HL-60/S4 treated with phorbol 12-myristate 13-acetate at 8.2 ng/mL for 4 days and 3 days (cell line): ENCODE results near the gene CSK.

ENCODE experiments used
- in situ Hi-C: fragments of 300-500 bp; cut with MboI; formaldehyde crosslinking; loops from 2 replicates; pipeline ENCODE4 v1.15.0; 2022; ENCODE audit warnings: low sequenced_read_pairs

Gene CSK

DNA sequence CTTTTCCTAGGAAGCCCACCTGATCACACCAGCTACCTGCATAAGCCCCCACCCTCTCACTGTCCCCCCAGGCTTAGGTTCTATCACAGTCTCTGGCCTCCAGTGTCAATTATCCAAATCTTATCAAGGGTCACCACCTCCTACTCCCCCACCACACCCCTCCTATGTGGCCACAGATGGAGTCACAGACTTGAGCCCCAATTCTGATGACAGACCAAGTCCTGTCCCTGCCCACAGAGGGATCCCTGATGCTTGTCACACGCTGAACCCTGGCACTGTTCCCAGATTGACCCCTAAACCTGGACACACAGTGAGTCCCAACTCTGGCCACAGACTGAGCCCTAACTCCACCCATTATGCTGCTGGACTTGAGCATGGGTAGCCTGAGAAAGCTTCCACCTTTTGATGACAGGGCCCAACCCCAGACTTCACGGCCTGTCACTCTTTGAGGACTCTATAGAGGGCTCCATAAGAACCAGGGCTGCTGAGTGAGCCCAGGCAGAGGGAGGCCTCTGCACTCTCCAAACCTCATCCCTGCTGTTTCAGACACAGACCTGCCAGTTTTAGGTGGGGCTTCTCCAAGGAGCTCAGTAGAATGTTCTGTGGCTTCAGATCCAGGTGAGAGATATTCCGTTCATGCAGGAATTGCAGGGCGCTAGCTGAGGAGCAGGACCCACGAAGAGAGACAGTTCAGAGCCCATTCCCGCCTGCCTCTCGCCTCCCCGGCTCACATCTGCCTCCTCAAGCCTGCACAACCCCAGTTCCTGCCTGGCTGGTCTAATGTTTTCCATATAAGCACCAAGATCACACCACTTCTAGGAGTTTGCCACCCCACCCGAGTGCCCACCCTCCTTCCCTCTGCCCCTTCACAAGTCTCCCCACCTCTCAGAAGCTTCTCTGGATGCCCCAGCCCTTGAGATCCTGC lies 59.2 kb downstream of the CSK start:
- in situ Hi-C loops: no loop called here

DNA sequence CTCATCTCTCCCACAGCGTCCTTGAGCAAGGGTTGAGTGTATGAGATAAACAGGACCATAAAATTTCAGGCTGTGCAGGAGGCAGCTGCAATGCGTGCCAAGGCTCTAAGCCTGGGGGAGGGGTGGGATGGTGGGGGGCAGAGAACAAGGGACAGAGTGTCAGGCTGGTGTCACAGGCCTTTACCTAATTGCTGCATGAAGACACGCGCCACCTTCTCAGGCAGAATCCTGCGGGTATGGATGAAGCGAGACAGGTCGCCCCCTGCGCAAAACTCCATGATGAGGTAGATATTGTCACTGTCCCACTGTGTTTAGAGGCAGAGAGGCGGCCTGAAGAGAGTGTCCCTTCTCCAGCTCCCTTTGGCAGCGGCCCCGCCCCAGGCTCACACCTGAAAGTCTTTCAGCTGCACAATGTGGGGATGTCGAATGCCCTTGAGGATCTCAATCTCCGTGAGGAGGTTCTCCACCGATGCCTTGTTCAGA lies 60.1 kb downstream of the CSK start:
- in situ Hi-C loops: no loop called here

DNA sequence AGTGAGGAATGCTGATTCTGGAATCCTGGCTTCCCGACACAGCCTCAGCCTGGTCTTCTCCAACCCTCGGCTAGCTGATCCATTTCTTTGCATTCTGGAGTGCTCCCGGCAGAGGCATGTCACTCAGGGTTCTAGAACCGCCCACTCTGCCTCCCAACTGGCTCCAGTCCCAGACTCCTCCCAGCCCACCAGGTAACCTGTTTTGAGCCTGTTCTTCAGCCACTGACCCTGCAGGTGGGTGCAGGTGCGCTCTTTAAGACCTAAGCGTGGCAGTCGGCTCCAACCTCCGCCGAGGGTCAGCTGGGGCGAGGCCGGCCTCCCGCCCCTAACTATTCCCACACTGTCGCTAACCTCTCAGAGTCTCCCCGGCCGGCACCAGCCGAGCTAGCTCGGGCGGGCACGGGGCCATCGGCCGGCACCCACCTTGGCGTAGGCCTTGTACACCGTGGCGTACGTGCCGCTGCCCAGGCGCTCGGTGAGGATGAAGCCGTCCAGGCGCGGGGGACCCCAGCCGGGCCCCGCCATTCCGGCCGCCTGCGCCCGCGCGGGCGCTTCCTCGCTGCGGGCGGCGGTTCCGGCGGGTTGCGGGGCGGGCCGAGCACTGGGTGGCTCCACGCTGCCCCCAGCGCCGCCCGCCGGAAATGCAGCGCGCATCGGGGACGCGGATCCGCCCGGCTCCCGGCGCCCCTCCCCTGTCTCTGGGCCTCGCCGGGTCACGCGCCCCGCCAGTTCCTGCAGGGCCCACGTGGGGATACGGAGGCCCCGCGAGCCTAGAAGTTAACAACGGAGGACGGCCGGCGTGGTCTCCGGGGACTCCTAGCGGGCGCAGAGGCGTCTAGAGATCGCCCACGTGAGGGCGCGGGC lies 60.9 kb downstream of the CSK start, which contains the start of gene ULK3:
Gene ULK3, minus strand, starts transcription at position 576 of the 864 bp plus-strand sequence. Its CDS starts 51 bp downstream, at position 525.
- in situ Hi-C loops: no loop called here

DNA sequence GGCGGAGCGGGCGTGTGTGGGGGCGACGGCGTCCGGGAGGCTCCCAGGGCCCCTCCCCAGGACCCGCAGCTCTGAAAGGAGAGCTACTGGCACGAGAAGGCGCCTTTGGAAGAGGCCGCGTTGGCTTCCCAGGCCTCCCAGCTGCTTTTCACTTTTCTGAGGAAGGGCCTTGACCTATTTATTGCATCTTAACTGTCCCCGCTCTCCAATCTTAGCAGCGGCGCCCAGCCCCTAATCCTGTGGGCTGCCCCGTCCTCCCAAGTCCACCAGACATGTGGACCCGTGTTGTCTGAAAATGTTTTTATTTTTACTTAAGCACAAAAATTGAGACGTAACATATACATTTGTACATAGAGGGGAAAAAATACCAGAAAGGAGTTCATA lies 61.6 kb downstream of the CSK start:
- in situ Hi-C loops: no loop called here

DNA sequence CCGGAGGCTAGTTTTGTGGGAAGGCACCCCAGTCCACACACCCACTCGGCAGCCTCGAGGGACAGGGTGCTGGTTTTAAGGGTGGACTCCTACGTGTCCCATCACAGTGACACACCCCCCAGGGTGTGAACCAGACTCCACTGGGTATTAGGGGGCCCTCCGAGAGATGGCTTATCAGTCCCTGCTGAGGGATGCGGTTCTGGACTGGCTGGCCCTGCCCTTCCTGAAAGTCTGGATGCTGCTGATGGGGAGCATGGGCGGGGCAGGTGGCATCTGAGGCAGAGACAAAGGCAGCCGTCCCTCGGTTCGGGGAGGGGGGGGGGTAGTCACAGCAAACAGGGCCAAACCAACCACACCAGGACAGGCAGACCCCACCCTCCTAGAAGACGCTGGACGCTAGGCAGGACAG lies 62.0 kb downstream of the CSK start:
- in situ Hi-C loops: no loop called here

DNA sequence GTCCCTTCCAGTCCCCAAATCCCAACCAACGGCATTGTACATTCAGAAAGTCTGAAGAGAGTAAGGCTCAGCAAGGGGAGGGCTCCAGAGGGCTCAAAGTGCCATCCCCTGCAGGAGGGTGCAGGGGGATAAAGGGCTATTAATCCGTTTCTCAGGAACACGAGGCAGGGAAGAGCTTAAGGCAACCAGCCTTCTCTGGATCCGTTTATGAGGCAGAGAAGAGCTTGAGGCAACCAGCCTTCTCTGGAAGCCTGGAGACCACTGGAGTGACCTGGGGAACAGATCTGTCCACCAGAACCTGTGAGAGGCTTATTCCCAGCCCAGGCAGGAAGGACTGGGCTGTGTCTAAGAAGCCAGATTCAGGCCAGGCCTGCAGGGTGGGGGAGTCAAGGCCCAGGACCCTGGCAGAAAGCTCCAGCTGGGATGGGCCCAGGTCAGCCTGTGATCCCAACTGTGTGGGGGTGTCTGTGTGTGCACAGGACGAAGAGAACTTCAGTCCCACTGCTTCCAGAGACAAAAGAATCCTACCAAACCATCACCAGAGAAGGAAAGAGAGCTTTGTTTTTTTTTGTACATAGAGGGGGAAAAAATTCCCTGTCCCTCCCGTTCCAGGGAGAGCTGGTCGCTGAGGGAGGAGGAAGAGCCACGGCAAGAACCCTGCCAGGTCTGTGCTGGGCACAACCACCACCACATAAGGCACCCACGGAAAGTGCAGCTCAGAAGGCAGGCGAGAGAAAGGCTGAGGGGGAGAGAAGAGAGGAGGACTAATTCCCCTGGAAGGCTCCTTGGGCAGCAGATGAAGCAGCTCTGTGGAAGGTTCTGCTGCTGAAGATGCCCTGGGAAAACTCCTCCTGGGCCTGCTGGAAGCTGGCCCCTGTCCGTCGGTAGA lies 62.7 kb downstream of the CSK start:
- in situ Hi-C loops: no loop called here

DNA sequence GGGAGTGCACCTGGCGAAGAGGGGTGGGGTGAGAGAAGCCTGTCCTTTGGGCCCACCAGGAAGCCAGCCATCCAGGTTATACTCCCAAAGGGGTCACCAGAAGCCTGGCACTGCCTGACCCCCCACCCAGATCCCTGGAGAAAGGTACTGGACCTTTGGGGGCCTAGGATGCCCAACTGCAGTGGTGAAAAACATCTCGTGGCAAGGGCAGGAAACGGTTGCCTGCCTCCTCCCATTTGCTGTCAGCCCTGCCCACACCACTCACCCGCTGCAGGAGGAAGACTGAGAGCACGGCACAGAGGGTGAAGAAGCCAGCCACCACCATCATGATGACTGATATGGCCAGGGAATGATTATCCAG lies 63.3 kb downstream of the CSK start:
- in situ Hi-C loops: no loop called here

DNA sequence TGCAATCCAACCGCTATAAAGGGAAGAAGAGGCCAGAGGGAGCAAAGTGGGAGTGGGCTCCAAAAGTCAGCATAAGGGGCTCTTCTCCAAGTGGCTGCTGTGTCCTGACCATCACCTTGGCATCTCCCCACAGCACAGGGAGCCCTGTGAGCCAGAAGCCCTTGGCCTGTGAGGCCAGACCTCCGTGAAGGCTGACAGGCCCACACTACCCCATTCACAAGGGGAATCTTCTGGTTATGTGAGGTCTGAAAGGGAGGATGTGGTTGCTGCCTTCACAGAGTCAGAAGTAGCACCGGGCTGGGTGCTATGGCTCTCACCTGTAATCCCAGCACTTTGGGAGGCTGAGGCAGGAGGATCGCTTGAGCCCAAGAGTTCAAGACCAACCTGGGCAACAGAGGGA lies 63.7 kb downstream of the CSK start:
- in situ Hi-C loops: no loop called here

DNA sequence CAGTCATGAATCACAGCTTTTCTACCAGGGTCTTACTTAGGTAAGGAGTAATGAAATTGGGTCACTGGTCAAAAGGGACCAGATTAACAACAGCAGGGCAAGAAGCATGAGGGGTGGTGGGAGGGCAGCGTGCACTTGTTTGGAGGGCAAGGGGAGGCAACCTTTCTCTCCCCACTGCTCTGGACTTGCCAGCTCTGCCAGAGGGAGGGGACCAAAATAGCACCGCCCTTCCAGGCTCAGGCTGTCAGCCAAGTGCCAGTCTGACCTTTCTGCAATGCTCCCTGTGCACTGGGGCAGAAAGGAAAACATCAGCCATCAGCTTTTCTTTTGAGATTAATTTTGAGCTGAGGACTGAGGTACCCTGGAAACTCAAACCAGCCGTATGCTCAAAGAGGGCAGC lies 65.6 kb downstream of the CSK start:
- in situ Hi-C loops: no loop called here

DNA sequence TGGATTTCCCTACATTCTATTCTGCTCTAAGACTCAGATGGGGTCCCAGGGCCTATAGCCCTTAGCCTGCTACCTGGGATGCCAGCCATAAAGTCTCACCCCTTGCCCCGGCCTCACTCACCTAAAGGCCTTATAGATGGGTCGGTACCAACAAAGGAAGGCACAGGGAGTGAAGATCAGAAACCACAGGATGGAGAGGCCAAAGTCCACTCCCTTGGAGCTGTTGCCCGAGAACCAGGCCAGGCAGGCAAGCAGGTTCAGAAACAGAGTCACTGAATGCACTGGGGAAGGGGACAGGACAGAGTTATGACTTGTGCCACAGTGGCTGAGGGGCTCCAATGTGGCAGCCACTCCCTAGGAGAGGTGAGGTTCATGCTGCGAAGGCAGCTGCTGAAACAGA lies 68.5 kb downstream of the CSK start:
- in situ Hi-C loops: no loop called here

DNA sequence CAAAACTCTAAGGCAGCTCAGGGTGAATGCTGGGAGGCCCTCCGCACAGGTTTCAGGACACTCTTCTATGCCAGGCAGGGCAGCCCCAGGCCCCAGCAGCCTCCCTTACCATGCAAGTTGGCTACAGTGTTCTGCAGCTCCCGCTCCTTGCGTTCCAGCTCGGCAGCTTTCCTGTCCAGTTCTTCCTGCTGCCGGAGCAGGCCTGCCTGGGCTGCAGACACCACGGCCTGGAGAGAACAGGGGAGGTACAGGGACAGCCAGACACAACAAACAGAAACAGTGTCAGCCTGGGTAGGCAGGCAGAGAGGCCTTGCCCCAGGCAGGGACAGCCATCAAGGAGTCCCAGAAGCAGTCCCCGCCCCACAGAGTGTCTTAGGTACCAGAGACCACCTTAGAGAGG lies 70.1 kb downstream of the CSK start:
- in situ Hi-C loops: no loop called here
